SK-N-SH (cell line): Measurements from ENCODE around the gene FLT1.

ENCODE experiments used
- EZH2phosphoT487 ChIP-seq: fragments of 200-600 bp; sonication (generic); IDR thresholded peaks from 2 replicates; pipeline ENCODE4 v1.6.1; 2017; ENCODE audit warnings: low read depth, mixed run types, mild to moderate bottlenecking, antibody characterized with exemption, moderate library complexity, borderline replicate concordance
- FOXJ3 ChIP-seq: sonication (generic); formaldehyde crosslinking; IDR thresholded peaks from 2 replicates; pipeline ENCODE4 v1.5.1; 2020; ENCODE audit warnings: mild to moderate bottlenecking, missing genetic modification reagents
- POLR2AphosphoS5 ChIP-seq: IDR thresholded peaks from 2 replicates; pipeline ENCODE4 v1.6.1; 2012; ENCODE audit warnings: low read depth, low read length
- TAF1 ChIP-seq: IDR thresholded peaks from 2 replicates; pipeline ENCODE4 v1.6.1; 2012; ENCODE audit warnings: low read depth, mild to moderate bottlenecking, low read length, moderate library complexity, borderline replicate concordance
- TF ChIP-seq, protein P1 (sequence below): fragments of 200-600 bp; sonication (generic); IDR thresholded peaks from 2 replicates; pipeline ENCODE4 v1.6.1; 2017; ENCODE audit warnings: antibody characterized with exemption, mild to moderate bottlenecking, moderate library complexity
- TF ChIP-seq, protein P2 (sequence below): IDR thresholded peaks from 2 replicates; pipeline ENCODE4 v1.6.1; 2012; ENCODE audit warnings: mild to moderate bottlenecking, low read depth, low read length, moderate library complexity

DNA sequence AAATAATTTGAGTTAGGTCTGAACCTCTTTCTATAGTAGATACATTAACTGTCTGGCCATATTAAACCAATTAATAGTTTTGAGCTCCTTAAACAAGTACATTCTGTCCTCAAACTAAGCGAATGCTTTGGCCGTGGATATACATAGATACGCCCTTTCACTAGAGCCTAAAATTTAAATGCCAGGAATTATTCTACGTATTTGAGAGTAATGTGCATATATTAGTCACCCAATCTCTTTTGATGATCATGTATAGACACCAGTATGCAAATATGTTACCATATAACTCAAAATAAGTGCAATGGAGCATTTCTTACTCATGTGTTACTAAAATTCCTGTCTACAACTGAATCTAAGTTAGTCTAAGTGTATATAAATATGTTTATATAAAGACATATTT lies 70.4 kb downstream of the FLT1 start:
- TF ChIP-seq TAF1: no peak
- TF ChIP-seq EZH2phosphoT487: no peak
- TF ChIP-seq, protein P1, sequence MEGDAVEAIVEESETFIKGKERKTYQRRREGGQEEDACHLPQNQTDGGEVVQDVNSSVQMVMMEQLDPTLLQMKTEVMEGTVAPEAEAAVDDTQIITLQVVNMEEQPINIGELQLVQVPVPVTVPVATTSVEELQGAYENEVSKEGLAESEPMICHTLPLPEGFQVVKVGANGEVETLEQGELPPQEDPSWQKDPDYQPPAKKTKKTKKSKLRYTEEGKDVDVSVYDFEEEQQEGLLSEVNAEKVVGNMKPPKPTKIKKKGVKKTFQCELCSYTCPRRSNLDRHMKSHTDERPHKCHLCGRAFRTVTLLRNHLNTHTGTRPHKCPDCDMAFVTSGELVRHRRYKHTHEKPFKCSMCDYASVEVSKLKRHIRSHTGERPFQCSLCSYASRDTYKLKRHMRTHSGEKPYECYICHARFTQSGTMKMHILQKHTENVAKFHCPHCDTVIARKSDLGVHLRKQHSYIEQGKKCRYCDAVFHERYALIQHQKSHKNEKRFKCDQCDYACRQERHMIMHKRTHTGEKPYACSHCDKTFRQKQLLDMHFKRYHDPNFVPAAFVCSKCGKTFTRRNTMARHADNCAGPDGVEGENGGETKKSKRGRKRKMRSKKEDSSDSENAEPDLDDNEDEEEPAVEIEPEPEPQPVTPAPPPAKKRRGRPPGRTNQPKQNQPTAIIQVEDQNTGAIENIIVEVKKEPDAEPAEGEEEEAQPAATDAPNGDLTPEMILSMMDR: no peak
- TF ChIP-seq FOXJ3 (CRISPR knock-in tag): no peak
- no peak for TF ChIP-seq POLR2AphosphoS5
- TF ChIP-seq, protein P2, sequence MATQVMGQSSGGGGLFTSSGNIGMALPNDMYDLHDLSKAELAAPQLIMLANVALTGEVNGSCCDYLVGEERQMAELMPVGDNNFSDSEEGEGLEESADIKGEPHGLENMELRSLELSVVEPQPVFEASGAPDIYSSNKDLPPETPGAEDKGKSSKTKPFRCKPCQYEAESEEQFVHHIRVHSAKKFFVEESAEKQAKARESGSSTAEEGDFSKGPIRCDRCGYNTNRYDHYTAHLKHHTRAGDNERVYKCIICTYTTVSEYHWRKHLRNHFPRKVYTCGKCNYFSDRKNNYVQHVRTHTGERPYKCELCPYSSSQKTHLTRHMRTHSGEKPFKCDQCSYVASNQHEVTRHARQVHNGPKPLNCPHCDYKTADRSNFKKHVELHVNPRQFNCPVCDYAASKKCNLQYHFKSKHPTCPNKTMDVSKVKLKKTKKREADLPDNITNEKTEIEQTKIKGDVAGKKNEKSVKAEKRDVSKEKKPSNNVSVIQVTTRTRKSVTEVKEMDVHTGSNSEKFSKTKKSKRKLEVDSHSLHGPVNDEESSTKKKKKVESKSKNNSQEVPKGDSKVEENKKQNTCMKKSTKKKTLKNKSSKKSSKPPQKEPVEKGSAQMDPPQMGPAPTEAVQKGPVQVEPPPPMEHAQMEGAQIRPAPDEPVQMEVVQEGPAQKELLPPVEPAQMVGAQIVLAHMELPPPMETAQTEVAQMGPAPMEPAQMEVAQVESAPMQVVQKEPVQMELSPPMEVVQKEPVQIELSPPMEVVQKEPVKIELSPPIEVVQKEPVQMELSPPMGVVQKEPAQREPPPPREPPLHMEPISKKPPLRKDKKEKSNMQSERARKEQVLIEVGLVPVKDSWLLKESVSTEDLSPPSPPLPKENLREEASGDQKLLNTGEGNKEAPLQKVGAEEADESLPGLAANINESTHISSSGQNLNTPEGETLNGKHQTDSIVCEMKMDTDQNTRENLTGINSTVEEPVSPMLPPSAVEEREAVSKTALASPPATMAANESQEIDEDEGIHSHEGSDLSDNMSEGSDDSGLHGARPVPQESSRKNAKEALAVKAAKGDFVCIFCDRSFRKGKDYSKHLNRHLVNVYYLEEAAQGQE: no peak
